ENCODE data around the gene ZBTB7B.

GRCh38 chr1:155048449-155049334, 46.1 kb downstream of the ZBTB7B start:
- TF ChIP-seq CTCF (IDR thresholded peaks at IDR 0.05) (no peak), POLR2A (IDR thresholded peaks at IDR 0.05) (no peak)
